Measurements from ENCODE around the gene BTBD10. TPM values are rescaled to one million over a fixed set of nuclear protein-coding genes. Genes with fewer than 3 reads are reported as not detected.

The BTBD10 gene
- total and polyA plus RNA-seq, 2 experiments from 2014 or later: 20.2 to 30.1 TPM

- TF ChIP-seq JUNB (IDR thresholded peaks at IDR 0.05; ENCODE audit: unreplicated experiment) (no peak), POLR2AphosphoS5 (IDR thresholded peaks at IDR 0.05; ENCODE audit: low read depth) (no peak), ETS1 (IDR thresholded peaks at IDR 0.05) (no peak), CREB1 (CRISPR knock-in tag; IDR thresholded peaks at IDR 0.05; ENCODE audit: low read depth) (no peak), REST (IDR thresholded peaks at IDR 0.05; ENCODE audit: unreplicated experiment) (no peak), ZNF331 (CRISPR knock-in tag; IDR thresholded peaks at IDR 0.05; ENCODE audit: low read depth) (no peak), EZH2phosphoT487 (IDR thresholded peaks at IDR 0.05; ENCODE audit: unreplicated experiment) (no peak), NANOG (IDR thresholded peaks at IDR 0.05; ENCODE audit: borderline replicate concordance) (no peak), ZNF114 (CRISPR knock-in tag; IDR thresholded peaks at IDR 0.05) (no peak), CTCF (conservative IDR thresholded peaks at IDR 0.05; ENCODE audit: low read depth in 2 of 2) (no peak), STAT1 (IDR thresholded peaks at IDR 0.05; ENCODE audit: unreplicated experiment) (no peak), EZH2 (IDR thresholded peaks at IDR 0.05; ENCODE audit: low read depth, unreplicated experiment) (no peak)
- TF ChIP-seq, protein P1, sequence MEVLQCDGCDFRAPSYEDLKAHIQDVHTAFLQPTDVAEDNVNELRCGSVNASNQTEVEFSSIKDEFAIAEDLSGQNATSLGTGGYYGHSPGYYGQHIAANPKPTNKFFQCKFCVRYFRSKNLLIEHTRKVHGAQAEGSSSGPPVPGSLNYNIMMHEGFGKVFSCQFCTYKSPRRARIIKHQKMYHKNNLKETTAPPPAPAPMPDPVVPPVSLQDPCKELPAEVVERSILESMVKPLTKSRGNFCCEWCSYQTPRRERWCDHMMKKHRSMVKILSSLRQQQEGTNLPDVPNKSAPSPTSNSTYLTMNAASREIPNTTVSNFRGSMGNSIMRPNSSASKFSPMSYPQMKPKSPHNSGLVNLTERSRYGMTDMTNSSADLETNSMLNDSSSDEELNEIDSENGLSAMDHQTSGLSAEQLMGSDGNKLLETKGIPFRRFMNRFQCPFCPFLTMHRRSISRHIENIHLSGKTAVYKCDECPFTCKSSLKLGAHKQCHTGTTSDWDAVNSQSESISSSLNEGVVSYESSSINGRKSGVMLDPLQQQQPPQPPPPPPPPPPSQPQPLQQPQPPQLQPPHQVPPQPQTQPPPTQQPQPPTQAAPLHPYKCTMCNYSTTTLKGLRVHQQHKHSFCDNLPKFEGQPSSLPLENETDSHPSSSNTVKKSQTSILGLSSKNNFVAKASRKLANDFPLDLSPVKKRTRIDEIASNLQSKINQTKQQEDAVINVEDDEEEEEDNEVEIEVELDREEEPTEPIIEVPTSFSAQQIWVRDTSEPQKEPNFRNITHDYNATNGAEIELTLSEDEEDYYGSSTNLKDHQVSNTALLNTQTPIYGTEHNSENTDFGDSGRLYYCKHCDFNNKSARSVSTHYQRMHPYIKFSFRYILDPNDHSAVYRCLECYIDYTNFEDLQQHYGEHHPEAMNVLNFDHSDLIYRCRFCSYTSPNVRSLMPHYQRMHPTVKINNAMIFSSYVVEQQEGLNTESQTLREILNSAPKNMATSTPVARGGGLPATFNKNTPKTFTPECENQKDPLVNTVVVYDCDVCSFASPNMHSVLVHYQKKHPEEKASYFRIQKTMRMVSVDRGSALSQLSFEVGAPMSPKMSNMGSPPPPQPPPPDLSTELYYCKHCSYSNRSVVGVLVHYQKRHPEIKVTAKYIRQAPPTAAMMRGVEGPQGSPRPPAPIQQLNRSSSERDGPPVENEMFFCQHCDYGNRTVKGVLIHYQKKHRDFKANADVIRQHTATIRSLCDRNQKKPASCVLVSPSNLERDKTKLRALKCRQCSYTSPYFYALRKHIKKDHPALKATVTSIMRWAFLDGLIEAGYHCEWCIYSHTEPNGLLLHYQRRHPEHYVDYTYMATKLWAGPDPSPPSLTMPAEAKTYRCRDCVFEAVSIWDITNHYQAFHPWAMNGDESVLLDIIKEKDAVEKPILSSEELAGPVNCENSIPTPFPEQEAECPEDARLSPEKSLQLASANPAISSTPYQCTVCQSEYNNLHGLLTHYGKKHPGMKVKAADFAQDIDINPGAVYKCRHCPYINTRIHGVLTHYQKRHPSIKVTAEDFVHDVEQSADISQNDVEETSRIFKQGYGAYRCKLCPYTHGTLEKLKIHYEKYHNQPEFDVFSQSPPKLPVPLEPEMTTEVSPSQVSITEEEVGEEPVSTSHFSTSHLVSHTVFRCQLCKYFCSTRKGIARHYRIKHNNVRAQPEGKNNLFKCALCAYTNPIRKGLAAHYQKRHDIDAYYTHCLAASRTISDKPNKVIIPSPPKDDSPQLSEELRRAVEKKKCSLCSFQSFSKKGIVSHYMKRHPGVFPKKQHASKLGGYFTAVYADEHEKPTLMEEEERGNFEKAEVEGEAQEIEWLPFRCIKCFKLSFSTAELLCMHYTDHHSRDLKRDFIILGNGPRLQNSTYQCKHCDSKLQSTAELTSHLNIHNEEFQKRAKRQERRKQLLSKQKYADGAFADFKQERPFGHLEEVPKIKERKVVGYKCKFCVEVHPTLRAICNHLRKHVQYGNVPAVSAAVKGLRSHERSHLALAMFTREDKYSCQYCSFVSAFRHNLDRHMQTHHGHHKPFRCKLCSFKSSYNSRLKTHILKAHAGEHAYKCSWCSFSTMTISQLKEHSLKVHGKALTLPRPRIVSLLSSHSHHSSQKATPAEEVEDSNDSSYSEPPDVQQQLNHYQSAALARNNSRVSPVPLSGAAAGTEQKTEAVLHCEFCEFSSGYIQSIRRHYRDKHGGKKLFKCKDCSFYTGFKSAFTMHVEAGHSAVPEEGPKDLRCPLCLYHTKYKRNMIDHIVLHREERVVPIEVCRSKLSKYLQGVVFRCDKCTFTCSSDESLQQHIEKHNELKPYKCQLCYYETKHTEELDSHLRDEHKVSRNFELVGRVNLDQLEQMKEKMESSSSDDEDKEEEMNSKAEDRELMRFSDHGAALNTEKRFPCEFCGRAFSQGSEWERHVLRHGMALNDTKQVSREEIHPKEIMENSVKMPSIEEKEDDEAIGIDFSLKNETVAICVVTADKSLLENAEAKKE (CRISPR knock-in tag; IDR thresholded peaks at IDR 0.05): no peak
- Histone ChIP-seq H3K4me1 (ENCODE audit: insufficient read depth) (0 out of 2 replicates have a peak, but pooled peaks cover 3% of the 10 kb centered on the region), H3K27ac (ENCODE audit: low read depth) (no peak within 1 kb of the TSS), H4K20me1 (replicated peaks; ENCODE audit: insufficient read depth) (no peaks in the 10 kb centered on the region), H3K9me2 (ENCODE audit: insufficient read depth) (no peaks in the 10 kb centered on the region), H3K4me2 (no peak within 1 kb of the TSS), H3F3A (replicated peaks; ENCODE audit: low read depth) (no peaks in the 10 kb centered on the region), H2AFZ (no peak within 1 kb of the TSS), H3K27me3 (ENCODE audit: insufficient read depth) (no peaks in the 10 kb centered on the region), H3K4me3 (no peak within 1 kb of the TSS), H3K79me2 (replicated peaks; ENCODE audit: insufficient read depth) (no peaks in the 10 kb centered on the region), H3K36me3 (ENCODE audit: insufficient read depth) (no peaks in the 10 kb centered on the region)
- peaks cover 4% of the 10 kb centered on the region; the same call in 2 of the 3 replicates for H3K4me1 Mint-ChIP-seq
- no peaks in the 10 kb centered on the region for H3K9me3 Mint-ChIP-seq
- H3K4me3 Mint-ChIP-seq: no peak within 1 kb of the TSS
- no peak for ATAC-seq
- DNase-seq (ENCODE audit: low spot score): no peak
- peaks cover 2% of the 10 kb centered on the region for H3K27me3 Mint-ChIP-seq (ENCODE audit: insufficient read depth, low read depth, poor library complexity)
- no peak within 1 kb of the TSS for H3K27ac Mint-ChIP-seq
- no peaks in the 10 kb centered on the region for H3K36me3 Mint-ChIP-seq (ENCODE audit: low read depth)
These were observed 32.9 kb upstream of the BTBD10 start, which contains the start of gene PTH for GRCh38 chr11:13495929-13496328. PTH (minus strand) TSS chr11:13495997; CDS start chr11:13492855, 3,142 bp downstream.
